Activated B cell treated with CpG ODN at 0.5 μM for 24 hours (primary cell): ENCODE data around the gene KYNU. TPM values are rescaled to one million over a fixed set of nuclear protein-coding genes. Genes with fewer than 3 reads are reported as not detected.
A peak's percentile ranks its signal among the peaks of the same experiment; 100 is the strongest.

Experiments used
- ATAC-seq: fragments of 200-7000 bp; cut with Tn5 transposase; one replicate; pipeline ENCODE4 v1.10.0; 2021; ENCODE audit warnings: low read depth, mild to moderate bottlenecking, moderate library complexity
- CTCF ChIA-PET: fragments of 350-600 bp; sonication (Branson Sonifier 250); formaldehyde crosslinking; loops from one replicate; lab custom pipeline; 2021; ENCODE audit warnings: antibody characterized with exemption; lab: Charles Lee
- POLR2A ChIA-PET: fragments of 350-600 bp; sonication (Branson Sonifier 250); formaldehyde crosslinking; loops from one replicate; lab custom pipeline; 2021; ENCODE audit warnings: antibody characterized with exemption; lab: Charles Lee
- DNase-seq: peaks from one replicate; pipeline ENCODE4 v3.0.0; 2022
- H3K27ac Mint-ChIP-seq: one replicate; pipeline ENCODE4 v1.8.0; 2020; ENCODE audit warnings: mixed read lengths
- H3K27me3 Mint-ChIP-seq: one replicate; pipeline ENCODE4 v1.8.0; 2021; ENCODE audit warnings: mixed read lengths
- H3K36me3 Mint-ChIP-seq: one replicate; pipeline ENCODE4 v1.8.0; 2021; ENCODE audit warnings: low read depth, mixed read lengths
- H3K4me1 Mint-ChIP-seq: one replicate; pipeline ENCODE4 v1.8.0; 2021; ENCODE audit warnings: mixed read lengths
- H3K4me3 Mint-ChIP-seq: one replicate; pipeline ENCODE4 v1.8.0; 2020; ENCODE audit warnings: mild to moderate bottlenecking, mixed read lengths
- H3K9me3 Mint-ChIP-seq: one replicate; pipeline ENCODE4 v1.8.0; 2020; ENCODE audit warnings: mixed read lengths
- CTCF ChIP-seq: fragments of 200-600 bp; IDR thresholded peaks from one replicate; pipeline ENCODE4 v1.8.0; 2022; ENCODE audit warnings: antibody characterized with exemption, mild to moderate bottlenecking
- intact Hi-C: fragments of 100-400 bp; cut with micrococcal nuclease; formaldehyde crosslinking; loops from one replicate; pipeline ENCODE4 v1.15.1; 2024
- total RNA-seq: library from RNA; stranded (reverse); gene quantifications from 2 replicates; pipeline ENCODE4 v1.2.3, GENCODE V29; 2022

The KYNU gene
- 43.8 and 48.0 TPM in 2 replicates for total RNA-seq

- H3K4me1 Mint-ChIP-seq: peaks cover 82% of the 10 kb centered on the region
- no peak for TF ChIP-seq CTCF
- peaks cover 10% of the 10 kb centered on the region for H3K36me3 Mint-ChIP-seq
- ATAC-seq (peak; percentile 78), DNase-seq (no peak)
- H3K4me3 Mint-ChIP-seq: peak within 1 kb of the TSS; percentile 83
- ChIA-PET POLR2A (interaction anchor here (1.4 to 3.0 kb wide), 3 partner anchors 9 to 37 kb away, joined by 5 to 10 read pairs (median 8); no protein-coding TSS in a partner anchor), CTCF (interaction anchor here (0.7 to 4.6 kb wide), 4 partner anchors 9 to 103 kb away, joined by 3 to 16 read pairs (median 6); no protein-coding TSS in a partner anchor)
- intact Hi-C loops: loop anchor here (1.0 to 5.0 kb wide), 5 partner anchors 11 to 380 kb away; partner anchors contain the start of gene ARHGAP15
- H3K27me3 Mint-ChIP-seq: no peaks in the 10 kb centered on the region
- no peaks in the 10 kb centered on the region for H3K9me3 Mint-ChIP-seq
- H3K27ac Mint-ChIP-seq: peak within 1 kb of the TSS; percentile 90
These were observed at the start of gene KYNU for GRCh38 chr2:142877216-142877838. KYNU (plus strand) TSS chr2:142877664; CDS start chr2:142885368, 7,704 bp downstream.

- DNase-seq: no peak
These were observed 43.4 kb upstream of the KYNU start for GRCh38 chr2:142834021-142834420.

GRCh38 chr2:142840436-142840835 lies 37.0 kb upstream of the KYNU start:
- Mint-ChIP-seq H3K4me1 (no peaks in the 10 kb centered on the region), H3K36me3 (no peaks in the 10 kb centered on the region), H3K27me3 (no peaks in the 10 kb centered on the region), H3K9me3 (no peaks in the 10 kb centered on the region), H3K4me3 (no peak overlapping the region), H3K27ac (no peak overlapping the region)
- intact Hi-C loops: no loop called here
- TF ChIP-seq CTCF: no peak
- no peak for ATAC-seq
- POLR2A ChIA-PET: no interaction called here
- CTCF ChIA-PET: no interaction called here
- no peak for DNase-seq

More at GRCh38 chr2:142834021-142834420, 43.4 kb upstream of the KYNU start:
- no peak overlapping the region for H3K4me3 Mint-ChIP-seq
- no peaks in the 10 kb centered on the region for H3K27me3 Mint-ChIP-seq
- ChIA-PET CTCF (no interaction called here), POLR2A (no interaction called here)
- no peaks in the 10 kb centered on the region for H3K9me3 Mint-ChIP-seq
- H3K27ac Mint-ChIP-seq: no peak overlapping the region
- ATAC-seq: no peak
- H3K4me1 Mint-ChIP-seq: no peaks in the 10 kb centered on the region
- no peaks in the 10 kb centered on the region for H3K36me3 Mint-ChIP-seq
- no peak for TF ChIP-seq CTCF
- intact Hi-C loops: no loop called here

- H3K27ac Mint-ChIP-seq: no peak overlapping the region
- no peaks in the 10 kb centered on the region for H3K9me3 Mint-ChIP-seq
- no peak for TF ChIP-seq CTCF
- H3K27me3 Mint-ChIP-seq: no peaks in the 10 kb centered on the region
- H3K36me3 Mint-ChIP-seq: no peaks in the 10 kb centered on the region
- no peak for ATAC-seq
- ChIA-PET POLR2A (no interaction called here), CTCF (no interaction called here)
- no peak overlapping the region for H3K4me3 Mint-ChIP-seq
- intact Hi-C loops: no loop called here
- no peak for DNase-seq
- no peaks in the 10 kb centered on the region for H3K4me1 Mint-ChIP-seq
These were observed 35.7 kb upstream of the KYNU start for GRCh38 chr2:142841788-142842187.

GRCh38 chr2:142842369-142842768 lies 35.1 kb upstream of the KYNU start:
- H3K27ac Mint-ChIP-seq: no peak overlapping the region
- no peak overlapping the region for H3K4me3 Mint-ChIP-seq
- H3K27me3 Mint-ChIP-seq: no peaks in the 10 kb centered on the region
- no peak for TF ChIP-seq CTCF
- no peaks in the 10 kb centered on the region for H3K36me3 Mint-ChIP-seq
- CTCF ChIA-PET: no interaction called here
- DNase-seq: no peak
- H3K9me3 Mint-ChIP-seq: no peaks in the 10 kb centered on the region
- intact Hi-C loops: no loop called here
- POLR2A ChIA-PET: no interaction called here
- no peak for ATAC-seq
- H3K4me1 Mint-ChIP-seq: no peaks in the 10 kb centered on the region
